Thoracic aorta (tissue), 2 donors: ENCODE measurements around the gene VPS29. TPM values are rescaled to one million over a fixed set of nuclear protein-coding genes. Genes with fewer than 3 reads are reported as not detected.
A peak's percentile ranks its signal among the peaks of the same experiment; 100 is the strongest.

ENCODE experiments used
- ATAC-seq: fragments of 150-250 bp; one replicate; pipeline ENCODE4 v1.8.0; 2017; ENCODE audit warnings: low read depth; ENCODE audit not compliant: insufficient number of reproducible peaks, low FRiP score
- DNase-seq: peaks from one replicate; pipeline ENCODE4 v3.0.0-alpha.2; 2020; ENCODE audit warnings: low spot score
- H3K27ac ChIP-seq, 2 donors: fragments of 200-600 bp; sonication (generic); 1 replicate in 1 of 2; 2 replicates in 1 of 2; pipeline ENCODE4 v1.5.1; 2016; ENCODE audit warnings: mild to moderate bottlenecking in 2 of 2, moderate library complexity in 2 of 2
- H3K27me3 ChIP-seq: fragments of 200-600 bp; sonication (generic); replicated peaks from 2 replicates; pipeline ENCODE4 v1.6.0; 2016; ENCODE audit warnings: mild to moderate bottlenecking; ENCODE audit not compliant: insufficient read depth
- H3K36me3 ChIP-seq: fragments of 200-600 bp; sonication (generic); one replicate; pipeline ENCODE4 v1.5.1; 2016
- H3K4me1 ChIP-seq, 2 donors: fragments of 200-600 bp; sonication (generic); 1 replicate in 1 of 2; 2 replicates in 1 of 2; pipeline versions ENCODE4 v1.5.1 to v1.6.0; 2016; ENCODE audit warnings: low read depth in 2 of 2, mild to moderate bottlenecking in 1 of 2; ENCODE audit not compliant: control insufficient read depth in 1 of 2
- H3K4me3 ChIP-seq: fragments of 200-600 bp; sonication (generic); 2 replicates; pipeline ENCODE4 v1.5.1; 2016; ENCODE audit warnings: mild to moderate bottlenecking
- H3K9me3 ChIP-seq: fragments of 200-600 bp; sonication (generic); 2 replicates; pipeline ENCODE4 v1.5.1; 2016
- CTCF ChIP-seq: fragments of 200-600 bp; sonication (generic); IDR thresholded peaks from one replicate; pipeline ENCODE4 v1.5.1; 2019; ENCODE audit warnings: antibody characterized with exemption
- total RNA-seq, 2 donors: library from RNA; depleted of rRNA; stranded (reverse); fragments of >200 nt; gene quantifications; one replicate each; pipeline versions ENCODE4 v1.1.0 to v1.2.3, GENCODE V29; 2016

Gene VPS29
- total RNA-seq, 2 donors from 2014 or later, result 77.7 to 82.6 TPM

- ATAC-seq (no peak), DNase-seq (no peak)
- Histone ChIP-seq H3K27me3 (no peaks in the 10 kb centered on the region), H3K27ac (no peak overlapping the region), H3K36me3 (peaks cover 21% of the 10 kb centered on the region), H3K4me3 (no peak overlapping the region), H3K9me3 (no peaks in the 10 kb centered on the region), H3K4me1 (peaks cover 5 to 8% of the 10 kb centered on the region in 2 donors)
- no peak for TF ChIP-seq CTCF
Measured at GRCh38 chr12:110453569-110454296, 48.2 kb downstream of the VPS29 start.

- Histone ChIP-seq H3K9me3 (no peaks in the 10 kb centered on the region), H3K4me3 (no peak overlapping the region), H3K4me1 (peaks cover 15 to 21% of the 10 kb centered on the region in 2 donors), H3K36me3 (peaks cover 20% of the 10 kb centered on the region), H3K27me3 (no peaks in the 10 kb centered on the region), H3K27ac (no peak overlapping the region)
- DNase-seq, result no peak
- no peak for ATAC-seq
- no peak for TF ChIP-seq CTCF
Measured at GRCh38 chr12:110451263-110451662, 50.6 kb downstream of the VPS29 start.

- peak; percentile 62 for TF ChIP-seq CTCF
- Histone ChIP-seq H3K9me3 (no peaks in the 10 kb centered on the region), H3K27me3 (no peaks in the 10 kb centered on the region), H3K27ac (peak within 1 kb of the TSS; percentile 92 to 94), H3K4me3 (peak within 1 kb of the TSS; percentile 97), H3K36me3 (peaks cover 11% of the 10 kb centered on the region), H3K4me1 (peaks cover 15 to 21% of the 10 kb centered on the region in 2 donors)
- DNase-seq (peak; percentile 79), ATAC-seq (peak; percentile 83)
Measured at GRCh38 chr12:110449799-110450497, 52.0 kb downstream of the VPS29 start, which contains the start of gene ARPC3. ARPC3 (minus strand) TSS chr12:110450337; CDS start chr12:110450260, 77 bp downstream.

- Histone ChIP-seq H3K4me3 (no peak overlapping the region), H3K27me3 (no peaks in the 10 kb centered on the region), H3K27ac (no peak overlapping the region), H3K4me1 (peaks cover 15 to 21% of the 10 kb centered on the region in 2 donors), H3K9me3 (no peaks in the 10 kb centered on the region), H3K36me3 (peaks cover 30% of the 10 kb centered on the region)
- DNase-seq (no peak), ATAC-seq (no peak)
- TF ChIP-seq CTCF, result no peak
Measured at GRCh38 chr12:110444455-110444854, 57.5 kb downstream of the VPS29 start.

Other genes with a start within 250 kb of the VPS29 start
- 100 to 1,000 TPM; 226 to 290 TPM for gene ATP2A2, start 220.9 kb downstream of the VPS29 start, total RNA-seq
- 10 to 100 TPM; 41.0 to 66.9 TPM for gene ANAPC7, start 98.4 kb downstream of the VPS29 start, total RNA-seq
- gene ARPC3, start 51.8 kb downstream of the VPS29 start, total RNA-seq, result 100 to 1,000 TPM; 152 to 247 TPM
- 10 to 100 TPM; 12.5 to 12.9 TPM for gene GPN3, start 33.9 kb downstream of the VPS29 start, total RNA-seq
- gene FAM216A, start 33.3 kb downstream of the VPS29 start, total RNA-seq, result 10 to 100 TPM in 1 of 2 donors, 1 to 10 TPM in 1; 3.7 to 12.6 TPM
- gene RAD9B, start 220 bp upstream of the VPS29 start, total RNA-seq, result under 1 TPM in 1 of 2 donors, not detected in 1; 0.21 TPM
- 10 to 100 TPM; 11.8 to 30.4 TPM for gene PPTC7, start 81.2 kb upstream of the VPS29 start, total RNA-seq
- 10 to 100 TPM; 40.9 to 42.0 TPM for gene TCTN1, start 112.0 kb upstream of the VPS29 start, total RNA-seq
- 10 to 100 TPM; 12.3 to 14.5 TPM for gene HVCN1, start 187.0 kb upstream of the VPS29 start, total RNA-seq
- 100 to 1,000 TPM in 1 of 2 donors, 10 to 100 TPM in 1; 76.4 to 105 TPM for gene PPP1CC, start 240.8 kb upstream of the VPS29 start, total RNA-seq